Measurements from ENCODE around the gene C1orf159.

The C1orf159 gene

GRCh38 chr1:1088801-1089680 is 26.8 kb downstream of the C1orf159 start:
- DNase-seq (ENCODE audit: low read depth in 1 of 2, low spot score in 1 of 2) = no peak
- H3K27me3 ChIP-seq (ENCODE audit: insufficient read depth, poor library complexity, severe bottlenecking) = no peaks in the 10 kb centered on the region
- no peak overlapping the region for H3K4me3 ChIP-seq (replicated peaks; ENCODE audit: insufficient read depth, low read length)
- no peak for TF ChIP-seq CTCF (IDR thresholded peaks at IDR 0.05; ENCODE audit: insufficient read depth, low read length)
- TF ChIP-seq REST (IDR thresholded peaks at IDR 0.05; ENCODE audit: insufficient replicate concordance, low read depth) = no peak
- no peak for TF ChIP-seq POLR2AphosphoS5 (IDR thresholded peaks at IDR 0.05; ENCODE audit: low read depth)
- no peak for TF ChIP-seq GABPA (IDR thresholded peaks at IDR 0.05; ENCODE audit: low read depth)
- TF ChIP-seq SPI1 (IDR thresholded peaks at IDR 0.05; ENCODE audit: borderline replicate concordance, low read depth) = no peak
- H3K27ac ChIP-seq (replicated peaks) = no peak overlapping the region

GRCh38 chr1:1088029-1088800 is 27.7 kb downstream of the C1orf159 start:
- Histone ChIP-seq H3K27me3 (ENCODE audit: insufficient read depth, poor library complexity, severe bottlenecking) (no peaks in the 10 kb centered on the region), H3K4me3 (replicated peaks; ENCODE audit: insufficient read depth, low read length) (no peak overlapping the region), H3K27ac (replicated peaks) (no peak overlapping the region)
- TF ChIP-seq CTCF (IDR thresholded peaks at IDR 0.05; ENCODE audit: insufficient read depth, low read length) (no peak), SPI1 (IDR thresholded peaks at IDR 0.05; ENCODE audit: borderline replicate concordance, low read depth) (no peak), GABPA (IDR thresholded peaks at IDR 0.05; ENCODE audit: low read depth) (no peak), POLR2AphosphoS5 (IDR thresholded peaks at IDR 0.05; ENCODE audit: low read depth) (no peak), REST (IDR thresholded peaks at IDR 0.05; ENCODE audit: insufficient replicate concordance, low read depth) (no peak)
- no peak for DNase-seq (ENCODE audit: low read depth in 1 of 2, low spot score in 1 of 2)

DNA sequence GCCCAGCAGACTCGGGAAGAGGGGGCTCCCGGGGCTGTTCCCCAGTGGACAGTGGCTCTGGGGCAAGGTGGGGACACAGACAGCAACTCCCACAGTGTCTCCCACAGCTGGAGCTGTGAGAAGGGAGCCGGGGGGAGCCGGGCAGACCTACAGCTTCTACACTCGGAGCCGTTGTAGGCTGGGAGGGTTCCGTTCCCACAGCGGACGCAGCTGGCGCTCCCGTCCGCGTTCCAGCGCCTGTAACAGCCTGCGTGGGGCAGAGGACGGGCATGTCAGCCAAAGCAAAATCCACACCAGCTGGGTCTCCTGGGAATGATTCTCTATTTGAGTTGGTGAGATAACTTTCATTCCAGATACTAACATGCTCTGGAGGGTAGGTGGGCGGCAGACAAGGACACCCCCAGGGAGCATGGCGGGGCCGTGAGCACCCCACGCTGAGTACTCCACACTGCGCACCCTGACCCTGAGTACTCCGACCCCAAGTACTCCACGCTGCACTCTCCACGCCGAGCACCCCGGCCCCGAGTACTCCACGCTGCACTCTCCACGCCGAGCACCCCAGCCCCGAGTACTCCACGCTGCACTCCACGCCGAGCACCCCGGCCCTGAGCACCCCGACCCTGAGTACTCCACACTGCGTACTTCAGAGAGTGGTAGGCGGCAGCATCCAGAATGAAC is 28.4 kb downstream of the C1orf159 start:
- Histone ChIP-seq H3K27ac (replicated peaks) (no peak overlapping the region), H3K27me3 (ENCODE audit: insufficient read depth, poor library complexity, severe bottlenecking) (no peaks in the 10 kb centered on the region), H3K4me3 (replicated peaks; ENCODE audit: insufficient read depth, low read length) (no peak overlapping the region)
- no peak for DNase-seq (ENCODE audit: low read depth in 1 of 2, low spot score in 1 of 2)
- no peak for TF ChIP-seq GABPA (IDR thresholded peaks at IDR 0.05; ENCODE audit: low read depth)
- no peak for TF ChIP-seq CTCF (IDR thresholded peaks at IDR 0.05; ENCODE audit: insufficient read depth, low read length)
- no peak for TF ChIP-seq REST (IDR thresholded peaks at IDR 0.05; ENCODE audit: insufficient replicate concordance, low read depth)
- TF ChIP-seq SPI1 (IDR thresholded peaks at IDR 0.05; ENCODE audit: borderline replicate concordance, low read depth) = no peak
- no peak for TF ChIP-seq POLR2AphosphoS5 (IDR thresholded peaks at IDR 0.05; ENCODE audit: low read depth)
